ENCODE results near the gene RERE.

RERE gene

GRCh38 chr1:8767006-8767405 is 50.4 kb downstream of the RERE start:
- H3K4me1 ChIP-seq: peaks cover 36% of the 10 kb centered on the region
- H3K36me3 ChIP-seq: peaks cover 27% of the 10 kb centered on the region
- H4K20me1 ChIP-seq: peaks cover 71% of the 10 kb centered on the region
- no peak overlapping the region for H3K4me3 ChIP-seq
- H3K9me3 ChIP-seq: no peaks in the 10 kb centered on the region
- TF ChIP-seq Cebpa-rat (IDR thresholded peaks at IDR 0.05): no peak
- no peaks in the 10 kb centered on the region for H3K27me3 ChIP-seq
- no peak overlapping the region for H3K27ac ChIP-seq
- H3K9ac ChIP-seq: no peak overlapping the region
- H3K4me2 ChIP-seq: peak overlapping the region; percentile 3; the same call in 1 of the 2 replicates

GRCh38 chr1:8765198-8765597 is 52.2 kb downstream of the RERE start:
- H3K4me2 ChIP-seq: peak overlapping the region; percentile 50
- H3K27ac ChIP-seq: no peak overlapping the region
- TF ChIP-seq Cebpa-rat (IDR thresholded peaks at IDR 0.05): no peak
- H3K9me3 ChIP-seq: no peaks in the 10 kb centered on the region
- H3K9ac ChIP-seq: no peak overlapping the region
- H3K27me3 ChIP-seq: no peaks in the 10 kb centered on the region
- H3K36me3 ChIP-seq: peaks cover 44% of the 10 kb centered on the region
- peaks cover 73% of the 10 kb centered on the region for H4K20me1 ChIP-seq
- peaks cover 36% of the 10 kb centered on the region for H3K4me1 ChIP-seq
- no peak overlapping the region for H3K4me3 ChIP-seq

- TF ChIP-seq Cebpa-rat (IDR thresholded peaks at IDR 0.05): no peak
- H3K4me3 ChIP-seq: no peak overlapping the region
- H3K9me3 ChIP-seq: no peaks in the 10 kb centered on the region
- peaks cover 68% of the 10 kb centered on the region for H4K20me1 ChIP-seq
- H3K27me3 ChIP-seq: no peaks in the 10 kb centered on the region
- peaks cover 36% of the 10 kb centered on the region for H3K4me1 ChIP-seq
- H3K4me2 ChIP-seq: peak overlapping the region; percentile 50
- no peak overlapping the region for H3K9ac ChIP-seq
- H3K27ac ChIP-seq: no peak overlapping the region
- peaks cover 40% of the 10 kb centered on the region for H3K36me3 ChIP-seq
These were observed 53.0 kb downstream of the RERE start for GRCh38 chr1:8764293-8764937.

GRCh38 chr1:8763888-8764287 is 53.6 kb downstream of the RERE start:
- H3K4me1 ChIP-seq: peaks cover 36% of the 10 kb centered on the region
- H3K27ac ChIP-seq: no peak overlapping the region
- H3K4me2 ChIP-seq: peak overlapping the region; percentile 50
- peaks cover 63% of the 10 kb centered on the region for H4K20me1 ChIP-seq
- peaks cover 38% of the 10 kb centered on the region for H3K36me3 ChIP-seq
- no peak for TF ChIP-seq Cebpa-rat (IDR thresholded peaks at IDR 0.05)
- H3K9me3 ChIP-seq: no peaks in the 10 kb centered on the region
- H3K4me3 ChIP-seq: no peak overlapping the region
- no peaks in the 10 kb centered on the region for H3K27me3 ChIP-seq
- H3K9ac ChIP-seq: no peak overlapping the region

GRCh38 chr1:8754993-8755392 is 62.4 kb downstream of the RERE start:
- peak overlapping the region; percentile 10 for H3K4me2 ChIP-seq
- TF ChIP-seq Cebpa-rat (IDR thresholded peaks at IDR 0.05): no peak
- peaks cover 15% of the 10 kb centered on the region for H3K36me3 ChIP-seq
- no peaks in the 10 kb centered on the region for H3K27me3 ChIP-seq
- peaks cover 77% of the 10 kb centered on the region for H4K20me1 ChIP-seq
- H3K27ac ChIP-seq: no peak overlapping the region
- no peak overlapping the region for H3K9ac ChIP-seq
- no peak overlapping the region for H3K4me3 ChIP-seq
- peaks cover 36% of the 10 kb centered on the region for H3K4me1 ChIP-seq
- peaks cover 10% of the 10 kb centered on the region; the same call in 1 of the 2 replicates for H3K9me3 ChIP-seq

DNA sequence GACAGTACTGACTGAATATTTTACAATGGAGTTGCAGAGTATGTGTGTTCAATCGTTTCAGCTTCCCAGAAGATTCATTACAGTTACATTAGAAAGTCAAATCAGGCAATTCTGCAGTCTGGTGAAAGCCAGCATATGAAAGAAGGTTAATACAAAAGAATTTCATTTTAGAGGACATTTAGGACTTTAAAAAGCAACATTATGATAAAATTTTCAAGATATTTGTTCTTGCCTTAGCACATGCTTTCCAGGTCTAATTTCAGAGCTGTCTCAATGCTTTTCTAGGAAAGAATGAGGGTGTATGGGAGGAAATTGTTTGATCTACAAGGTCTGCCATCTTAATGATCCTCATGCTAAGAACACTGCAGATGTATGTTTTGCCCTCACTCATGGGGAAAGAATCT is 63.2 kb downstream of the RERE start:
- H3K27ac ChIP-seq: no peak overlapping the region
- H3K4me3 ChIP-seq: no peak overlapping the region
- TF ChIP-seq Cebpa-rat (IDR thresholded peaks at IDR 0.05): no peak
- H3K9me3 ChIP-seq: peaks cover 14% of the 10 kb centered on the region; the same call in 1 of the 2 replicates
- H3K36me3 ChIP-seq: peaks cover 21% of the 10 kb centered on the region
- no peak overlapping the region for H3K9ac ChIP-seq
- H3K4me2 ChIP-seq: no peak overlapping the region
- no peaks in the 10 kb centered on the region for H3K27me3 ChIP-seq
- peaks cover 75% of the 10 kb centered on the region for H4K20me1 ChIP-seq
- H3K4me1 ChIP-seq: peaks cover 36% of the 10 kb centered on the region

GRCh38 chr1:8753736-8754135 is 63.7 kb downstream of the RERE start:
- peaks cover 21% of the 10 kb centered on the region for H3K36me3 ChIP-seq
- no peak overlapping the region for H3K27ac ChIP-seq
- H4K20me1 ChIP-seq: peaks cover 74% of the 10 kb centered on the region
- no peaks in the 10 kb centered on the region for H3K27me3 ChIP-seq
- H3K4me3 ChIP-seq: no peak overlapping the region
- no peak overlapping the region for H3K4me2 ChIP-seq
- H3K9ac ChIP-seq: no peak overlapping the region
- TF ChIP-seq Cebpa-rat (IDR thresholded peaks at IDR 0.05): no peak
- peaks cover 36% of the 10 kb centered on the region for H3K4me1 ChIP-seq
- peaks cover 14% of the 10 kb centered on the region; the same call in 1 of the 2 replicates for H3K9me3 ChIP-seq

DNA sequence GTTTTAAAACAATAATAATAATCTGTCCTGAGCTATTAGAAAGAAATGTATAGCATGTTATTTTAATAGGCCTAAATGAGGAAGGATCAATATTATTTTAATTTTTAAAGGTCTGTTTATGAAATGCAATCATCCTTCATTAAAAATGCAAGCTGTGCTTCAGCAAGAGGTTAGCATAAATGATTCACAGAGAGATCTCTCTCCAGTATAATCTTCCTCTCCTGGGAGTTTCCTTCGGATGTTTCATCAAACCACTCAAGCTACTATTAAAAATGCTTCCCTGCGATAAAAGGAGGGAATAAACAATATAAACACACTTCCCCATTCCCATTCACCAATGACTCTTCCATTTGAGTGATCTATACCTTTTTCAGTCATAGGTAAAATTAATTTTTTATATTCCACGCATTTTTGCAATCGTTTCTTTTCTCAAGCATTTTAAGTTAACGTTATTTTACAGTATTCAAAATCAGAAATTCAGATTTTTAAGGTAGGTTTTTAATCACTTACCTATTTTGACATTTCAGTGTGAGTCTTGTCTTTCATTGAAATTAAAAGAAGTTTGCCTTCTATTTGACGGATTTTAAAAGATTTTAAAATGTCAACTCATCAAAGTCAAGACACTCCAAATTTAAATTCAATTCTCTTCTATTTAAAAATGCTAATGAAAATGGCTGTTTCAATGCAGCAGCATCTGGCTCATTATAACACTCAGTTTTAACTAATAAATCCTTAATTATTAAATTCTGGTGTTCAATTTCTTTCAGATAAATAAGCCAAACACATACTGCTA is 64.3 kb downstream of the RERE start:
- H3K4me3 ChIP-seq: no peak overlapping the region
- H3K27ac ChIP-seq: no peak overlapping the region
- peaks cover 36% of the 10 kb centered on the region for H3K4me1 ChIP-seq
- no peaks in the 10 kb centered on the region for H3K27me3 ChIP-seq
- no peak for TF ChIP-seq Cebpa-rat (IDR thresholded peaks at IDR 0.05)
- peaks cover 68% of the 10 kb centered on the region for H4K20me1 ChIP-seq
- peaks cover 10% of the 10 kb centered on the region; the same call in 1 of the 2 replicates for H3K9me3 ChIP-seq
- peaks cover 24% of the 10 kb centered on the region for H3K36me3 ChIP-seq
- H3K4me2 ChIP-seq: peak overlapping the region; percentile 42
- no peak overlapping the region for H3K9ac ChIP-seq

DNA sequence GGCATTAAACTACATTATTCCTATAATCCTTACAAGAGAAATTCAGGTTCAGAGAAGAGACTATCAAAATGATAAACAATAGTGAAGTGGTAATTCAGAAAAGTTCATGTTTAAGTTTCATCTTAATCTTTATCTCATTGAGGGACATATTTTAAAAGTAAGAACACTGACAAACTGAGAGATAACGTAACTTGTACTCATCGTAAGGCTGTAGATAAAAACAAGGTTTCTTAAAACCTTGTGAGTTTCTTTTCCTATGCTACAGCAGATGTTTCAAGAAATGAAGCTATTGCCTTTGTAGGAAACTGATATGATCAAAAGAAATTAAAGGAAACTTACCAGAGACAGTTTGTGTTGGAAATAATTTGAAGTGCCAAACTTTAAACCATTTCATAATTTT is 65.0 kb downstream of the RERE start:
- H3K27me3 ChIP-seq: no peaks in the 10 kb centered on the region
- H3K27ac ChIP-seq: no peak overlapping the region
- no peak for TF ChIP-seq Cebpa-rat (IDR thresholded peaks at IDR 0.05)
- H4K20me1 ChIP-seq: peaks cover 61% of the 10 kb centered on the region
- peaks cover 24% of the 10 kb centered on the region for H3K36me3 ChIP-seq
- no peak overlapping the region for H3K4me3 ChIP-seq
- H3K9ac ChIP-seq: no peak overlapping the region
- H3K9me3 ChIP-seq: 0 out of 2 replicates have a peak, but pooled peaks cover 8% of the 10 kb centered on the region
- H3K4me1 ChIP-seq: peaks cover 38% of the 10 kb centered on the region
- H3K4me2 ChIP-seq: no peak overlapping the region

DNA sequence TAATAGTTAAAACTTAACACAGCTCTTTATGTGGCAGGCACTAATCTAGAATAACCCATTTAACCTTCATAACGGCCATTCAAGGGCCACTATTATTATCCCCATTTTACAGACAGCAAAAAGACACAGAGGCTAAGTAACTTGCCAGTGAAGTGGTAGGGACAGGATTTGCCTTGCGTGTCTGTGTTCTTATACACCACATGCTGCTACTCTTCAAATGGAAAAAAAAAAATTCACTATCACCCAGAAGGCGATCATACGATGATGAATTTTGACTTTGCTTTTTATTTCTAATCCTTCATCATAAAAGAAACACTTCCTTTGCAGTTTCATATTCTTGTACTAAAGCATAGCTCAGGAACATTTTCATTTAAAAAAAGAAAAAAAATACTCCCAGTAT is 65.5 kb downstream of the RERE start:
- no peak overlapping the region for H3K4me2 ChIP-seq
- no peak overlapping the region for H3K27ac ChIP-seq
- no peaks in the 10 kb centered on the region for H3K27me3 ChIP-seq
- peaks cover 43% of the 10 kb centered on the region for H3K4me1 ChIP-seq
- H3K9me3 ChIP-seq: 0 out of 2 replicates have a peak, but pooled peaks cover 8% of the 10 kb centered on the region
- no peak overlapping the region for H3K4me3 ChIP-seq
- H3K36me3 ChIP-seq: peaks cover 24% of the 10 kb centered on the region
- H4K20me1 ChIP-seq: peaks cover 57% of the 10 kb centered on the region
- H3K9ac ChIP-seq: no peak overlapping the region
- no peak for TF ChIP-seq Cebpa-rat (IDR thresholded peaks at IDR 0.05)
